Hepatocyte (in vitro differentiated cells): Measurements from ENCODE around the gene COL4A2.

Experiments used
- EZH2 ChIP-seq: fragments of 200-600 bp; sonication (generic); IDR thresholded peaks from 2 replicates; pipeline ENCODE4 v1.6.1; 2016; ENCODE audit warnings: antibody characterized with exemption, mild to moderate bottlenecking, borderline replicate concordance
- TF ChIP-seq, protein P1 (sequence below): fragments of 200-600 bp; sonication (generic); IDR thresholded peaks from 2 replicates; pipeline ENCODE4 v1.5.1; 2016; ENCODE audit warnings: antibody characterized with exemption, mild to moderate bottlenecking; ENCODE audit not compliant: poor library complexity

DNA sequence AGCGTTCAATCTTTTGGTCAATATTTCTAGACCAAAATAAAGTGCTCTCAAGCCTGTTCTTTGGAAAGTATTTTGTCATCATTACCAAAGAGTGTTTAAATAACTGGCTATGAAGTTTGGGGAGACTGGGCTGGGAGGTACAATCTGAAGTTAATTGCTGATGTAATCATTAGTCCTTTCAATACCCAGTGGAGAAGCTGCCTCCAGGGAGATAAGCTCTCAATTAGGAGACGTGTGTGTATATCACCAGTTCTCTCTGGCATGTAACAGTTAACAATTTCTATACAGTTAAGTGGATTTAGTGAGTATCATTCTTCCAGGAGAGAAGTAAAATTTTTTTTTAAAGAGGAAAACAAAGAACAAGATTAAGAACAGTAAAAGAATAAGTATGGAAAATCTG lies 1.5 kb upstream of the COL4A2 start:
- TF ChIP-seq, protein P1, sequence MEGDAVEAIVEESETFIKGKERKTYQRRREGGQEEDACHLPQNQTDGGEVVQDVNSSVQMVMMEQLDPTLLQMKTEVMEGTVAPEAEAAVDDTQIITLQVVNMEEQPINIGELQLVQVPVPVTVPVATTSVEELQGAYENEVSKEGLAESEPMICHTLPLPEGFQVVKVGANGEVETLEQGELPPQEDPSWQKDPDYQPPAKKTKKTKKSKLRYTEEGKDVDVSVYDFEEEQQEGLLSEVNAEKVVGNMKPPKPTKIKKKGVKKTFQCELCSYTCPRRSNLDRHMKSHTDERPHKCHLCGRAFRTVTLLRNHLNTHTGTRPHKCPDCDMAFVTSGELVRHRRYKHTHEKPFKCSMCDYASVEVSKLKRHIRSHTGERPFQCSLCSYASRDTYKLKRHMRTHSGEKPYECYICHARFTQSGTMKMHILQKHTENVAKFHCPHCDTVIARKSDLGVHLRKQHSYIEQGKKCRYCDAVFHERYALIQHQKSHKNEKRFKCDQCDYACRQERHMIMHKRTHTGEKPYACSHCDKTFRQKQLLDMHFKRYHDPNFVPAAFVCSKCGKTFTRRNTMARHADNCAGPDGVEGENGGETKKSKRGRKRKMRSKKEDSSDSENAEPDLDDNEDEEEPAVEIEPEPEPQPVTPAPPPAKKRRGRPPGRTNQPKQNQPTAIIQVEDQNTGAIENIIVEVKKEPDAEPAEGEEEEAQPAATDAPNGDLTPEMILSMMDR, result no peak
- TF ChIP-seq EZH2, result no peak
